ENCODE data around the gene HOXA9. TPM values are rescaled to one million over a fixed set of nuclear protein-coding genes. Genes with fewer than 3 reads are reported as not detected.

The HOXA9 gene
- polyA plus RNA-seq, 1 donor (not counting 4 experiments of a cell fraction or from before 2014, with no cell fraction given): 28.1 TPM

DNA sequence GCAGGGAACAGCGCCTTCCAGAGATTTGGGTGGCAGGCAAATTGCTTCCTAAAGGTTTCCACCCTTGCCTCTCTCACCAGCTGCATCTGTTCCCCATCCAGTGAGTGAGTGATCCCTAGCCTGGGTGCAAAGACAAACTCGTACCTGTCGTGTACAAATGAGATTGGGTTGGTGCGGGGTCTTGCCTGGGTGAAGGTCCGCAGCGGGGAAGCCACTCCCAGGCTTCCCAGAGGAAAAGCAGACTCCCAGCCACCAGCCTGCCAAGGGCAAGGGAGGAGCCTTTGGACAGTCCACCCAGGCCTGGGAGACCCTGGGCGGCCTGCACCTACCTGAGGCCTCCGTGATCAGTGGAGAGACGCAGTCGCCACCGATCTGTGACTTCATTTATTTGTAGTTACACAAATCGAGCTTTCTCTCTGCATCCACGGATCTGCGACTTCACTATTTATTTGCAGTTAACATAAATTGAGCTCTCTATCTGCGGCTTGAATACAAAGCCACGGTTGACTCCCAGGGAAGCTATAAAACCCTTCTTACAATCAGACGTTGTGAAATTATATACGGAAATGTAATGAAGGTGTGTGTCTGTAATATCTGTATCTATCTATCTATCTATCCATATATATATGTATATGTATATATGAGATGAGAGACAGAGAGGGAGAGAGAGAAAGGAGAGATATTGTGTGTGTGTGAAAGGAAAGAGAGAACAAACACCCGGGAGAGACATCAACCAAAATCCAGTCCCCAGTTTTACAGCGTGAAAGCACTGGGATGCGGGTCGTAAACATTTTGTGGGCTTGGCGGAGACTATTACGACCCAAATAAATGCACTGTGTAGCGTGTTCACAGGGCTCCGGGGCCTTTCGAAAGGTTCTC, 5.8 kb downstream of the HOXA9 start:
- Histone ChIP-seq H3K4me3 (ENCODE audit: control insufficient read depth in 2 of 3, extremely low read depth in 1 of 3, insufficient read depth in 2 of 3, low read depth in 1 of 3, low read length in 3 of 3) (peak overlapping the region; percentile 78 to 94 (median 80)), H3K4me1 (ENCODE audit: control insufficient read depth, extremely low read depth, insufficient read depth, low read length) (peaks cover 53% of the 10 kb centered on the region)
- dilution Hi-C loops (cut with MboI; ENCODE audit: extremely low pct_ligation_motif_present, low sequenced_read_pairs): no loop called here

DNA sequence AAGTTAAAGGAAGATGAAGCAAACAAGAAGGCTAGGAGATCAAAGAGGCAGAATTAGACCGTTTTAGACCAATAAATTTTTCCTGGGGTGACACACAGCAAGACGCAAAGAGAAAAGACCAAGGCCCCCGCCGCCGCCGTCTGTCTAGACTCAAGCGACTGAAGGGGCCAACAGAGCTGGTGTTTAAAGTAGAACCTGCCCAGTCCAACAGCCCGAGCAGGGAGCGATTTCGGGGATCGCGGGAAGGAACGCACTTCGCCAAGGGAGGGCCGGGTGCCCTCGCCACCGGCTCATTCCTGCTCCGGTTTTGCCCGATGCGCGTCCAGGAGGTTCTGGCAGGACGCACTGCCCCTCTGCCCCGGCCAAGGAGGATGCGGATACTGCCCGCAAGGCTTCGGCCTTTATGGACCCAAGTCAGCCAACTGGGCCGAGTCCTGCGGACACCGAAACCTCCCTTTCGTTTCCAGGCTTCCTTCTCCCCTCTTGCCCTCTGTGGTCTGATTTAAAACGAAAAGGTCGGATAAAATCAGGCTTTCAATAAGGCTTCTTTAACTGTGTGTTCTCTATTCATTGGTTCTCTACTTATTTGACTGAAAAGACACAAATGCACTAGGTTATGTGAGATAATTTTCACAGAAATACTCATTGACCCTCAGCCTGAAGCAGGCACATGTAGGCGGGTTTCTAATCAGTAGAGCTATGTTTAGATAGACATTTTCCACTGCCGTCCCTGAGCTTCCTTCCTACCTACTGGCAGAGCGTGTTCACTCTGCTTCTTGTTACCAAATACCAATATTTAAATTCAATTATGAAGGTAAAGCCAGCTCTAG, 6.7 kb downstream of the HOXA9 start:
- Histone ChIP-seq H3K4me2 (ENCODE audit: control insufficient read depth, extremely low read depth, insufficient read depth, low read depth, low read length) (peak overlapping the region; percentile 98), H4K20me1 (ENCODE audit: control insufficient read depth, extremely low read depth, insufficient read depth, low read length) (no peaks in the 10 kb centered on the region), H3K9me3 (ENCODE audit: control insufficient read depth, low read depth, low read length) (no peaks in the 10 kb centered on the region), H3K4me3 (ENCODE audit: control insufficient read depth in 2 of 3, extremely low read depth in 1 of 3, insufficient read depth in 2 of 3, low read depth in 1 of 3, low read length in 3 of 3) (peak overlapping the region; percentile 55 to 94 (median 80)), H3K4me1 (ENCODE audit: control insufficient read depth, extremely low read depth, insufficient read depth, low read length) (peaks cover 62% of the 10 kb centered on the region), H2AFZ (ENCODE audit: control insufficient read depth, low read length) (peak overlapping the region; percentile 87), H3K9ac (ENCODE audit: control insufficient read depth, extremely low read depth, insufficient read depth, low read length) (peak overlapping the region; percentile 90), H3K36me3 (ENCODE audit: control insufficient read depth in 2 of 2, extremely low read depth in 1 of 2, insufficient read depth in 2 of 2, low read length in 2 of 2) (peaks cover 1 to 4% of the 10 kb centered on the region in 2 experiments), H3K79me2 (ENCODE audit: control insufficient read depth, insufficient read depth, low read length) (peaks cover 48% of the 10 kb centered on the region), H3K27ac (ENCODE audit: control insufficient read depth, insufficient read depth, low read length) (peak overlapping the region; percentile 87), H3K9me1 (ENCODE audit: control insufficient read depth, extremely low read depth, insufficient read depth, low read length) (no peaks in the 10 kb centered on the region), H3K27me3 (ENCODE audit: control insufficient read depth, extremely low read depth, insufficient read depth, low read length) (no peaks in the 10 kb centered on the region)
- DNase-seq (ENCODE audit: low read depth, low spot score) (no peak), FAIRE-seq (no peak)
- no peak for TF ChIP-seq EZH2 (IDR thresholded peaks at IDR 0.05; ENCODE audit: low read length)
- TF ChIP-seq, protein P1, sequence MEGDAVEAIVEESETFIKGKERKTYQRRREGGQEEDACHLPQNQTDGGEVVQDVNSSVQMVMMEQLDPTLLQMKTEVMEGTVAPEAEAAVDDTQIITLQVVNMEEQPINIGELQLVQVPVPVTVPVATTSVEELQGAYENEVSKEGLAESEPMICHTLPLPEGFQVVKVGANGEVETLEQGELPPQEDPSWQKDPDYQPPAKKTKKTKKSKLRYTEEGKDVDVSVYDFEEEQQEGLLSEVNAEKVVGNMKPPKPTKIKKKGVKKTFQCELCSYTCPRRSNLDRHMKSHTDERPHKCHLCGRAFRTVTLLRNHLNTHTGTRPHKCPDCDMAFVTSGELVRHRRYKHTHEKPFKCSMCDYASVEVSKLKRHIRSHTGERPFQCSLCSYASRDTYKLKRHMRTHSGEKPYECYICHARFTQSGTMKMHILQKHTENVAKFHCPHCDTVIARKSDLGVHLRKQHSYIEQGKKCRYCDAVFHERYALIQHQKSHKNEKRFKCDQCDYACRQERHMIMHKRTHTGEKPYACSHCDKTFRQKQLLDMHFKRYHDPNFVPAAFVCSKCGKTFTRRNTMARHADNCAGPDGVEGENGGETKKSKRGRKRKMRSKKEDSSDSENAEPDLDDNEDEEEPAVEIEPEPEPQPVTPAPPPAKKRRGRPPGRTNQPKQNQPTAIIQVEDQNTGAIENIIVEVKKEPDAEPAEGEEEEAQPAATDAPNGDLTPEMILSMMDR (optimal IDR thresholded peaks at IDR 0.05 in 1 of 3, IDR thresholded peaks at IDR 0.05 in 1 of 3, conservative IDR thresholded peaks at IDR 0.05 in 1 of 3; ENCODE audit: extremely low read depth in 1 of 3, insufficient read depth in 2 of 3, low read length in 3 of 3): no peak
- dilution Hi-C loops (cut with MboI; ENCODE audit: extremely low pct_ligation_motif_present, low sequenced_read_pairs): no loop called here

More for the DNA sequence above, 5.8 kb downstream of the HOXA9 start:
- FAIRE-seq: peak; percentile 86
- peak overlapping the region; percentile 87 for H3K27ac ChIP-seq (ENCODE audit: control insufficient read depth, insufficient read depth, low read length)
- H3K4me2 ChIP-seq (ENCODE audit: control insufficient read depth, extremely low read depth, insufficient read depth, low read depth, low read length): peak overlapping the region; percentile 98
- peaks cover 4 to 10% of the 10 kb centered on the region in 2 experiments for H3K36me3 ChIP-seq (ENCODE audit: control insufficient read depth in 2 of 2, extremely low read depth in 1 of 2, insufficient read depth in 2 of 2, low read length in 2 of 2)
- no peaks in the 10 kb centered on the region for H4K20me1 ChIP-seq (ENCODE audit: control insufficient read depth, extremely low read depth, insufficient read depth, low read length)
- DNase-seq (ENCODE audit: low read depth, low spot score): no peak
- TF ChIP-seq EZH2 (IDR thresholded peaks at IDR 0.05; ENCODE audit: low read length): no peak
- TF ChIP-seq, protein P1 (optimal IDR thresholded peaks at IDR 0.05 in 1 of 3, IDR thresholded peaks at IDR 0.05 in 1 of 3, conservative IDR thresholded peaks at IDR 0.05 in 1 of 3; ENCODE audit: extremely low read depth in 1 of 3, insufficient read depth in 2 of 3, low read length in 3 of 3): no peak
- H3K9me3 ChIP-seq (ENCODE audit: control insufficient read depth, low read depth, low read length): no peaks in the 10 kb centered on the region
- H3K79me2 ChIP-seq (ENCODE audit: control insufficient read depth, insufficient read depth, low read length): peaks cover 51% of the 10 kb centered on the region
- H3K27me3 ChIP-seq (ENCODE audit: control insufficient read depth, extremely low read depth, insufficient read depth, low read length): no peaks in the 10 kb centered on the region
- peak overlapping the region; percentile 87 for H2AFZ ChIP-seq (ENCODE audit: control insufficient read depth, low read length)
- H3K9me1 ChIP-seq (ENCODE audit: control insufficient read depth, extremely low read depth, insufficient read depth, low read length): no peaks in the 10 kb centered on the region
- peak overlapping the region; percentile 90 for H3K9ac ChIP-seq (ENCODE audit: control insufficient read depth, extremely low read depth, insufficient read depth, low read length)

All from keratinocyte (primary cell).